ENCODE data around the gene NLGN1. TPM values are rescaled to one million over a fixed set of nuclear protein-coding genes. Genes with fewer than 3 reads are reported as not detected.

NLGN1 gene
- total RNA-seq, 2 experiments from 2014 or later = not detected

DNA sequence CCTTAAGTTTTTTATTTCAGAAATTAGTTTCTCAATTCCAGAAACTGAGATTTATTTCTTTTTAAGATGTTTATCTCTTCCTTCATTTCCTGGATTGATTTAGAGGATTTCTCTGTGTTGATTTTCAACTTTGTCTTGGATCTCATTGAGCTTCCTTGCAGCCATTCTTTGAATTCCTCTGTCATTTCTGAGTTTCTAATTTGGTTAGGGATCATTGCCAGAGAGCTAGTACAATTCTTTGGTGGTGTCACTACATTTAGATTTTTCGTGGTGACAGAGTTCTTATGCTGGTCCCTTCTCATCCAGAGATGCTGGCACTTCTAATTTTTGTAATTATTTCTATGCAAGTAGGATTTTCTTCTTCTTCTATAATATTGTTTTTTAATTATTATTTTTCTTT, 770.5 kb downstream of the NLGN1 start:
- Mint-ChIP-seq H3K4me3 (no peak overlapping the region), H3K27ac (no peak overlapping the region), H3K9me3 (peaks cover 5% of the 10 kb centered on the region), H3K4me1 (no peaks in the 10 kb centered on the region), H3K27me3 (no peaks in the 10 kb centered on the region), H3K36me3 (no peaks in the 10 kb centered on the region)
- ATAC-seq (ENCODE audit: low read depth) = no peak
- POLR2A ChIA-PET = no interaction called here
- DNase-seq = no peak

DNA sequence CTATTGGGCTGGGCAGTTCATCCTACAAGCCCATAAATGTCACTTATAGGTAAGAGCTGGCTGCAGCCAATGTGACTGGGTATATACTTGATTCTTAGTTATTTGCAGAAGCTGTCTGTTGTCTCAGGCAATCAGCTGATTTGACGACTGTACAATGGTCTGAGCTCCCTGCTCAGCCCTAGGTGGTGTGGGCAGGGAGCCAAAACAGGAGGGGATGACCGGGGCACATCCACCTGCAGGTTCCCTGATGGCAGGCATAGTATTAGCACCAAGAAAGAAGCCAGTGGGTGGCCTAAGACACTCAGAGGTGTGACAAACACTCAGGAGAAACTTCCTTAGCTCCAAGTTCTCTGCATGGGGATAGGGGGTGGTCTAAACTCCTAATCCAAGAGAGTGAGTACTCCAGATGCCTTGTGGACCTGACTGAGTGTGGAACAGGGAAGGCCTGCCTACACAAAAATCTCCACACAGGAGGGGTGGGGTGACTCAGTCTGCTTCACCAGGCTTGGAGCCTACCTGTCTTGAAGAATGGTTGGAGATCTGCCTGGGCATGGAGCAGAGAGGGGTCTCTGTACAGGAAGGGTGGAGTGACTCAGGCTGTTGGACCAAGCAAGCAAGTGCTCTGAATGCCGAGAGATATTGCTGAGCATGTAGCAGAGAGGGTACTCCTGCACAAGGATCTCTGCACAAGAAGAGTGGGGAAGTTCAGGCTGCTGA, 771.2 kb downstream of the NLGN1 start:
- Mint-ChIP-seq H3K4me3 (no peak overlapping the region), H3K9me3 (peaks cover 5% of the 10 kb centered on the region), H3K36me3 (no peaks in the 10 kb centered on the region), H3K4me1 (no peaks in the 10 kb centered on the region), H3K27ac (no peak overlapping the region), H3K27me3 (no peaks in the 10 kb centered on the region)
- no peak for DNase-seq
- ATAC-seq (ENCODE audit: low read depth) = no peak
- POLR2A ChIA-PET = no interaction called here

- no peaks in the 10 kb centered on the region for H3K27me3 Mint-ChIP-seq
These were observed 772.2 kb downstream of the NLGN1 start for GRCh38 chr3:174169736-174170135.

DNA sequence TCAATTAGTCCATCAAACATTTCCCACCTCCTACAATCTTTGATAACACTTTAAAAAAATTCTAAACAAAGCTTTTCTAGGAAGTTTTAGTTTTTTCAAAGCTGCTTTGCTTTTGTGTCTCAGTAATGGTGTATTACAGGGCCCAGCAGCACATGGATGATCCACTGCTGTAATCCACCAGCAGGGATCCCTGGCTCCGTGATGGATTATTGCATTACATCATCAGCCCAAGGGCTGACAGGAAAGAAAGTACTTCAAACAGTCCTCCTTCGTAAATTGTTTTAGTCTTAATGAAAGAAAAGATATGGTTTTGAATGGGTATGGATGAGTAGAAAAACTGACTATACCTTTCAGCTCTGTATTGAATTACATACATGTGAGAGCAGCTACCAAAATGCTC, 772.7 kb downstream of the NLGN1 start:
- DNase-seq (no peak), ATAC-seq (ENCODE audit: low read depth) (no peak)
- POLR2A ChIA-PET = no interaction called here
- no peaks in the 10 kb centered on the region for H3K4me1 Mint-ChIP-seq
- H3K27ac Mint-ChIP-seq = no peak overlapping the region
- H3K4me3 Mint-ChIP-seq = no peak overlapping the region
- H3K27me3 Mint-ChIP-seq = no peaks in the 10 kb centered on the region
- H3K9me3 Mint-ChIP-seq = peaks cover 2% of the 10 kb centered on the region
- no peaks in the 10 kb centered on the region for H3K36me3 Mint-ChIP-seq

More at GRCh38 chr3:174169736-174170135, 772.2 kb downstream of the NLGN1 start:
- DNase-seq = no peak
- peaks cover 3% of the 10 kb centered on the region for H3K9me3 Mint-ChIP-seq
- H3K27ac Mint-ChIP-seq = no peak overlapping the region
- no peaks in the 10 kb centered on the region for H3K4me1 Mint-ChIP-seq
- no peak overlapping the region for H3K4me3 Mint-ChIP-seq
- no peak for ATAC-seq (ENCODE audit: low read depth)
- H3K36me3 Mint-ChIP-seq = no peaks in the 10 kb centered on the region
- POLR2A ChIA-PET = no interaction called here

DNA sequence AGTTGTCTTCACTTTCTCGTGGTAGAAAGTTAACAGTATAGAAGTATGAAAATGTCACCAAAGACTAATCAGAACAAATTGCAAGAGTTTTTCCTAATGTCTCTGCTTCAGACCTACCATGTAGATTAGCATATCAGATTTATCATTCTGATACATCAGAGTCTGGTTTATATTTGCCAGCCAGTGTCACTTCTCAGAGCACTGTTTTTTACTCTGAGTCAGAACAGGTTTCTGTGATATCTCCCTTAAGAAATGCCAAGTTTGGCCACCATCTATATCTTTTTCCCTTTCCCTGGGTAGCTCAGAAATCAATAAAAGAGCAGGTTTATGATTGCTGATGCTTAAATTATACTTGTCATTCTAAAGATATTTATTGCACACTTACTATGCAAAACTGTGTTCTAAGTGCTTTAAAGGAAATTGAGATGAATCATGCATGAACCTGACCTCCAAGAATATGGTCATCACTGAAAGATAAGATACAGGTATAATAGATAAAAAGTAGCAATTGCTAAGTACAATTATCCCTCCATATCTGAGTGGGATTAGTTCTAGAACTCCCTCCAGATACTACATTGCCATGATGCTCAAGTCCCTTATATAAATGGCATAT, 788.9 kb downstream of the NLGN1 start:
- no peaks in the 10 kb centered on the region for H3K9me3 Mint-ChIP-seq
- H3K4me3 Mint-ChIP-seq = no peak overlapping the region
- ATAC-seq (ENCODE audit: low read depth) (no peak), DNase-seq (no peak)
- no peak overlapping the region for H3K27ac Mint-ChIP-seq
- no peaks in the 10 kb centered on the region for H3K36me3 Mint-ChIP-seq
- no peaks in the 10 kb centered on the region for H3K27me3 Mint-ChIP-seq
- H3K4me1 Mint-ChIP-seq = no peaks in the 10 kb centered on the region
- POLR2A ChIA-PET = no interaction called here

DNA sequence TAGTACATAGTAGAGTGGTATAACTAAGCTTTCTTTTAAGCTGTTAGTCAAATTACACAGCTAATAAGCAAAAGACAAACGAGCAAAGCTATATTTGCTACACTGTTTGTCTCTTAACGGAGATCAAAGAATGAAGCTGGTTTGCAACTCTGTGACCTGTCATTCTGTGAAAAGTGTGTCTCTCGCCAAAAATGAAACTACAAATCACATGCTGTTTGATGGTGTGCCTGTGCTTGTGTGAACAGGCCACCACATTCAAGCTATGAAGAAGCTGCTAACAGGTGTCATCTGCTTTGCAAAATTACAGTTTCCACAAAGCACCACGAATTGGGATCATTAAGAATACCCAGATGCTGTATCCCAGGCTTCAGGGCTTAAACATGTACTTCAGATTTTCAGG, 793.8 kb downstream of the NLGN1 start:
- POLR2A ChIA-PET = no interaction called here
- ATAC-seq (ENCODE audit: low read depth) (peak; percentile 68), DNase-seq (no peak)
- H3K4me3 Mint-ChIP-seq = no peak overlapping the region
- H3K4me1 Mint-ChIP-seq = no peaks in the 10 kb centered on the region
- no peaks in the 10 kb centered on the region for H3K36me3 Mint-ChIP-seq
- no peak overlapping the region for H3K27ac Mint-ChIP-seq
- no peaks in the 10 kb centered on the region for H3K27me3 Mint-ChIP-seq
- H3K9me3 Mint-ChIP-seq = no peaks in the 10 kb centered on the region

- no peaks in the 10 kb centered on the region for H3K4me1 Mint-ChIP-seq
- H3K36me3 Mint-ChIP-seq = no peaks in the 10 kb centered on the region
- no peaks in the 10 kb centered on the region for H3K27me3 Mint-ChIP-seq
- DNase-seq = no peak
- H3K27ac Mint-ChIP-seq = no peak overlapping the region
- ATAC-seq (ENCODE audit: low read depth) = no peak
- POLR2A ChIA-PET = no interaction called here
- H3K4me3 Mint-ChIP-seq = no peak overlapping the region
- H3K9me3 Mint-ChIP-seq = no peaks in the 10 kb centered on the region
These were observed 794.4 kb downstream of the NLGN1 start for GRCh38 chr3:174191895-174192294.

GRCh38 chr3:174192471-174192870, 794.9 kb downstream of the NLGN1 start:
- Mint-ChIP-seq H3K36me3 (no peaks in the 10 kb centered on the region), H3K27ac (no peak overlapping the region), H3K4me1 (no peaks in the 10 kb centered on the region), H3K4me3 (no peak overlapping the region), H3K27me3 (no peaks in the 10 kb centered on the region), H3K9me3 (no peaks in the 10 kb centered on the region)
- POLR2A ChIA-PET = no interaction called here
- DNase-seq = no peak
- ATAC-seq (ENCODE audit: low read depth) = no peak

DNA sequence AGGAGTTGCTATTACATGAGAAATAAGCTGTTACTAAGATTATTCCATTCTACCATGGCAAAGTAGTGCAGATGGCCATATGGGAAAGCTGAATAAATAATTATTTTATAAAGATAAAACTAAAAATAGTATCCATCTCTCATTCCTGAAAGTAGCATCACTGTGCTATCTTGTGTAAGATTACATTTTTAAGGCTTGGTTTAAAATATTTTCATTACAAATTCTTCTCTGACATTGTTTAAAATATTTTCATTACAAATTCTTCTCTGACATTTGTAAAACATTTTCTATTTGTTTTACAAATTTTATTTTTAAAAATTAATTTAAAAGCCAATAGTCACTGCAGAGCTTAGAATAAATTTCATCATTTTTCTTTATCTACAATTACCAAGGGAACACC, 796.1 kb downstream of the NLGN1 start:
- DNase-seq = no peak
- H3K36me3 Mint-ChIP-seq = no peaks in the 10 kb centered on the region
- no peak overlapping the region for H3K27ac Mint-ChIP-seq
- POLR2A ChIA-PET = no interaction called here
- ATAC-seq (ENCODE audit: low read depth) = no peak
- no peak overlapping the region for H3K4me3 Mint-ChIP-seq
- H3K9me3 Mint-ChIP-seq = no peaks in the 10 kb centered on the region
- no peaks in the 10 kb centered on the region for H3K27me3 Mint-ChIP-seq
- H3K4me1 Mint-ChIP-seq = no peaks in the 10 kb centered on the region

DNA sequence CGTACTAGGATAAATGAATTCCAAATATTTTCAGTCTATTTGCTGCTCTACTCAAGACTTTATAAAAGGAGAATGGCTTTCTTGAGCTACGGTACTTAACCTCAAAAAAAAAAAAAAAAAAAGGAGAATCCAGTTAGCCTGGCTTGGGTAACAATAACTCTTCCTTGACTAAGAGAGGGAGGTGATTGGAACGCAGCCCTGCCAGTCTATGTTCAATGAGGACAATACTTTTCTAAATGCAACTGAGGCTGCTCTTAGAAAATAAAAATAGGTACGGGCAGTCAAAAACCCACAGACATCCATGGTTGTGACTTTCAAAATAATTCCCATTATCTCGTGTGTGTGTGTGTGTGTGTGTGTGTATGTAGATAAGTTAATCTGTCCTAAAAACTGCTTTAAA, 799.9 kb downstream of the NLGN1 start:
- no peaks in the 10 kb centered on the region for H3K36me3 Mint-ChIP-seq
- DNase-seq = no peak
- POLR2A ChIA-PET = no interaction called here

GRCh38 chr3:174198199-174198598, 800.7 kb downstream of the NLGN1 start:
- Mint-ChIP-seq H3K36me3 (no peaks in the 10 kb centered on the region), H3K27ac (no peak overlapping the region), H3K4me1 (no peaks in the 10 kb centered on the region), H3K27me3 (no peaks in the 10 kb centered on the region), H3K9me3 (no peaks in the 10 kb centered on the region), H3K4me3 (no peak overlapping the region)
- no peak for DNase-seq
- POLR2A ChIA-PET = no interaction called here
- ATAC-seq (ENCODE audit: low read depth) = no peak

More for the DNA sequence above, 799.9 kb downstream of the NLGN1 start:
- Mint-ChIP-seq H3K9me3 (no peaks in the 10 kb centered on the region), H3K27me3 (no peaks in the 10 kb centered on the region), H3K4me3 (no peak overlapping the region), H3K27ac (no peak overlapping the region), H3K4me1 (no peaks in the 10 kb centered on the region)
- no peak for ATAC-seq (ENCODE audit: low read depth)

DNA sequence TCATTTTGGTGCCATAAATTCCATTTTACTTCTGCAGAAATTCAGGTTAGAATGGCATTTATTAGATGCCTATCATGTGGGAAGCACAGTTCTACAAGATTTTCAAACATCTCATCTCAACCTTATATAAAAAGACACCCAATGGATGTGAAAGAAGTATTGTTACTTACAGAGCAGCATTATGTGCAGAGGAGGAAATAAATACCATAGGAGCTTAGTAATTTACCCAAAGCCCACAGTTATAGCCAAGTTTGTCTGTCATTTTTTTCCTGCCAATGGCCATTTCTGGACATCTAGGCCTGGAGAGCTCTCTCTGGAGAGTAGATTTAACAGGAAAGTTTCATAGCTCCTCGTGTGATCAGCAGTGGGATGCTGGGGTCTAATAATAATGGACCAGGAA, 802.2 kb downstream of the NLGN1 start:
- no peak for DNase-seq
- H3K9me3 Mint-ChIP-seq = no peaks in the 10 kb centered on the region
- H3K4me3 Mint-ChIP-seq = no peak overlapping the region
- H3K27me3 Mint-ChIP-seq = no peaks in the 10 kb centered on the region
- POLR2A ChIA-PET = no interaction called here
- no peaks in the 10 kb centered on the region for H3K4me1 Mint-ChIP-seq
- no peak overlapping the region for H3K27ac Mint-ChIP-seq
- ATAC-seq (ENCODE audit: low read depth) = no peak
- no peaks in the 10 kb centered on the region for H3K36me3 Mint-ChIP-seq

- Mint-ChIP-seq H3K4me3 (no peak overlapping the region), H3K4me1 (no peaks in the 10 kb centered on the region), H3K27me3 (no peaks in the 10 kb centered on the region), H3K27ac (no peak overlapping the region), H3K9me3 (no peaks in the 10 kb centered on the region), H3K36me3 (no peaks in the 10 kb centered on the region)
- DNase-seq (no peak), ATAC-seq (ENCODE audit: low read depth) (no peak)
- POLR2A ChIA-PET = no interaction called here
These were observed 804.6 kb downstream of the NLGN1 start for GRCh38 chr3:174202116-174202515.

DNA sequence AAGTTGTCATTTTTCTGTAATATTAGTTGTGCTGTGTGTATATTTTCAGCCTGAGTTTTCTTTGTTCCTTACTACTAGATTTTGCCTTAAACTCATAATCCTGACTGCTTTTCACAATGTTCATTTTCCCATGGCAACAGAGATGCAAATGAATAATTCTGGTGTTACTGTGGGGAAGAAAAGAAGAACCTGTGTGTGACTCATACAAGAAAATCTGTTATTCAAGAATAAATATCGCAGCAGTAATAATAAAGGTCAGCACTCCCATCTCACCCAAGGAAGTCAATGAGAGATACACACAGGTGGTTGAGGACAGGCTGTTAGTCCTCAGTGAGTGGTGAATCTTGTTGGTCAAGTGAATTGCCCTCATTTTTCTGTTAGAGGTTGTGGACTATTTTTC, 805.0 kb downstream of the NLGN1 start:
- Mint-ChIP-seq H3K36me3 (no peaks in the 10 kb centered on the region), H3K27me3 (no peaks in the 10 kb centered on the region), H3K27ac (no peak overlapping the region), H3K4me3 (no peak overlapping the region), H3K9me3 (no peaks in the 10 kb centered on the region), H3K4me1 (no peaks in the 10 kb centered on the region)
- DNase-seq = no peak
- no peak for ATAC-seq (ENCODE audit: low read depth)
- POLR2A ChIA-PET = no interaction called here

Data from activated naive CD8-positive, alpha-beta T cell treated with anti-CD3 and anti-CD28 coated beads, Interleukin-2, amount 10 ng/mL, durations not matched to agents 7 days and 5 days (primary cell).